HG02759 (cell line): ENCODE measurements around the gene SPATA3.

Source experiments
- ATAC-seq: cut with Tn5 transposase; IDR thresholded peaks from one replicate; pipeline ENCODE4 v1.9.1; 2021; ENCODE audit warnings: mild to moderate bottlenecking, moderate library complexity; ENCODE audit not compliant: unreplicated experiment

The SPATA3 gene

GRCh38 chr2:230995821-230996220 lies at the start of gene SPATA3:
SPATA3 (plus strand) TSS chr2:230996121; CDS start chr2:230996234, 113 bp downstream.
- no peak for ATAC-seq

- ATAC-seq: no peak
These were observed 49.3 kb upstream of the SPATA3 start for GRCh38 chr2:230946429-230947234.

GRCh38 chr2:230947235-230947576 lies 48.7 kb upstream of the SPATA3 start:
- no peak for ATAC-seq

GRCh38 chr2:230947908-230948365 lies 48.0 kb upstream of the SPATA3 start:
- ATAC-seq: peak; percentile 47

GRCh38 chr2:230949966-230950873 lies 45.7 kb upstream of the SPATA3 start:
- peak; percentile 57 for ATAC-seq

GRCh38 chr2:230950874-230951339 lies 45.0 kb upstream of the SPATA3 start:
- ATAC-seq: no peak

- ATAC-seq: no peak
These were observed 44.5 kb upstream of the SPATA3 start for GRCh38 chr2:230951396-230951795.

- no peak for ATAC-seq
These were observed 43.5 kb upstream of the SPATA3 start for GRCh38 chr2:230952226-230952956.

GRCh38 chr2:230953845-230954244 lies 42.1 kb upstream of the SPATA3 start:
- ATAC-seq: peak; percentile 37

- ATAC-seq: no peak
These were observed 41.2 kb upstream of the SPATA3 start for GRCh38 chr2:230954746-230955145.

GRCh38 chr2:230955163-230955737 lies 40.7 kb upstream of the SPATA3 start:
- ATAC-seq: no peak

- peak; percentile 61 for ATAC-seq
These were observed 38.8 kb upstream of the SPATA3 start for GRCh38 chr2:230956827-230957755.

- no peak for ATAC-seq
These were observed 38.0 kb upstream of the SPATA3 start for GRCh38 chr2:230957756-230958391.

GRCh38 chr2:230958820-230959756 lies 36.8 kb upstream of the SPATA3 start:
- no peak for ATAC-seq

- ATAC-seq: no peak
These were observed 35.9 kb upstream of the SPATA3 start for GRCh38 chr2:230960026-230960425.

- no peak for ATAC-seq
These were observed 34.8 kb upstream of the SPATA3 start for GRCh38 chr2:230961091-230961491.

GRCh38 chr2:230964136-230964730 lies 31.7 kb upstream of the SPATA3 start:
- no peak for ATAC-seq

- ATAC-seq: no peak
These were observed 28.8 kb upstream of the SPATA3 start for GRCh38 chr2:230967113-230967512.
